Liver (tissue), 3 donors: ENCODE measurements around the gene TRIP6.

Experiments used
- ATF3 ChIP-seq: IDR thresholded peaks from 2 replicates; pipeline ENCODE4 v1.6.1; 2016; ENCODE audit warnings: antibody characterized with exemption
- CTCF ChIP-seq: fragments of 150-350 bp; IDR thresholded peaks from 2 replicates; pipeline ENCODE4 v1.5.1; 2017; ENCODE audit warnings: improper control_type of control experiment, low read depth, low read length; ENCODE audit not compliant: missing input control
- GABPA ChIP-seq, 2 donors: IDR thresholded peaks in 1 of 2; conservative IDR thresholded peaks in 1 of 2; 2 replicates each; pipeline ENCODE4 v1.6.1; 2016; ENCODE audit warnings: antibody characterized with exemption in 2 of 2, mild to moderate bottlenecking in 1 of 2, moderate library complexity in 1 of 2
- JUND ChIP-seq, 2 donors: IDR thresholded peaks; 2 replicates each; pipeline ENCODE4 v1.6.1; 2016; ENCODE audit warnings: antibody characterized with exemption in 2 of 2
- NR2F2 ChIP-seq: IDR thresholded peaks from 2 replicates; pipeline ENCODE4 v1.6.1; 2016; ENCODE audit warnings: antibody characterized with exemption
- REST ChIP-seq: IDR thresholded peaks from 2 replicates; pipeline ENCODE4 v1.6.1; 2016; ENCODE audit warnings: antibody characterized with exemption, mild to moderate bottlenecking
- SP1 ChIP-seq: IDR thresholded peaks from 2 replicates; pipeline ENCODE4 v1.6.1; 2018; ENCODE audit warnings: antibody characterized with exemption, mild to moderate bottlenecking
- TAF1 ChIP-seq: conservative IDR thresholded peaks from 2 replicates; pipeline ENCODE4 v1.6.1; 2016; ENCODE audit warnings: antibody characterized with exemption, mild to moderate bottlenecking
- YY1 ChIP-seq: IDR thresholded peaks from 2 replicates; pipeline ENCODE4 v1.6.1; 2016; ENCODE audit warnings: antibody characterized with exemption, mild to moderate bottlenecking
- donor health status: healthy.
- donor health status: healthy.

- TF ChIP-seq NR2F2 (no peak), CTCF (no peak), SP1 (no peak), GABPA (IDR thresholded peaks at IDR 0.05 in 1 of 2, conservative IDR thresholded peaks at IDR 0.05 in 1 of 2) (no peak), JUND (IDR thresholded peaks at IDR 0.05) (no peak), REST (no peak), TAF1 (no peak), YY1 (no peak), ATF3 (no peak)
Measured at GRCh38 chr7:100875356-100875751, 8.2 kb downstream of the TRIP6 start.
